ENCODE measurements around the gene CENPM.

The CENPM gene

DNA sequence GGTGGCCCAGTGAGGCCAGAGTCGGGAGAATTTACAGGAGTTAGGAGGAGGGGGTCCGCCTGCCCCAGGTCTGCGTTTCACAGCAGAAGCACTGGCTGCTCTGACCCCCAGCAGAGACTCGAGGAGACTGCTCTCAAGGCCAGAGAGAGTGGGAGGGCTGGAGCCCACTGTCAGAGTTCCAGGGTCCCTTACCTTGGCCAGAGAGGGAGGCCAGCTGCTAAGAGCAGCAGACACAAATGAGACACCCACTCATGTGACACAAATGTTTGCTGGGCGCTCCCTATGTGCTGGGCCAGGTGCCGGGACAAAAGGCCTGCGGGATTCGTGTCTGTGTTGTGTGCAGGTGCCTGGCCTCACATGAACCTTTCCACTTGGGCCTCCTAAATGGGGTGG lies 17.5 kb downstream of the CENPM start:
- no peak for ATAC-seq

DNA sequence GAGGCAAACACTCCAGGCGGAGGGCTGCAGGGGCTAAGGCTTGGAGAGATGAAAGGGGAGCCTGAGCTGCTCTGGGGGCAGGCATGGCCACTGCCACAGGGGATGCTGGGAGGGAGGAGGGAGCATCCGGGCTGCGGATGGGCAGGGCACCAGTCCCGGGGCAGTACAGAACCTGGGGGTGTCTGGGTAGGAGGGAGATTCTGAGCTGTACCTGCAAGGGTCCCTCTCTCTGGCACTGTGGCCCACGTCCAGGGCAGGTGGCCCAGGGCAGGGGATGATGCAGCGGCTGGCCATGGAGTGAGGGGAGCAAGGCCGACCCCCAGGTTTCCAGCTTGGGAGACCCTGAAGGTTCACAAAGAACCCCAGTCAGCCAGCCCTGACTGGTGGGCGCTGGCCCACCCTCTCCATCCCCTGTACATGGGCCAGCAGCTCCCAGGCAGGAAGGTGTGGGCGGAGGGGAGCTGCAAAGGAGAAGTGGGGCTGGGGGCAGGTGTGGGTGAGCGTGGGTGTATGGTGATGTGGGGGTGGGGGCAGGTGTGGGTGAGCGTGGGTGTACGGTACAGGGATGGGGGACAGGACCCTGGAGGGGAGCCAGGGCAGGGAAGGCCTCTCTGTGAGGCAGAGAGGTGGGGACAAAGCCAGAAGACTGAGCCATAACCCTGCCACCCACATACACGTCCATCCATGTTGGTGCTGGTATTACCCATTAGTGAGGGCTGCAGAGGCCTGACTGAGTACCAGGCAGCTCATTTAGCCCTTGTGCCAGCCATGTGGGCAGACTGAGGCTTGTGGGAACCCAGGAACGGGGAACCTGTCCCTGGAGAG lies 18.1 kb downstream of the CENPM start:
- ATAC-seq: no peak

DNA sequence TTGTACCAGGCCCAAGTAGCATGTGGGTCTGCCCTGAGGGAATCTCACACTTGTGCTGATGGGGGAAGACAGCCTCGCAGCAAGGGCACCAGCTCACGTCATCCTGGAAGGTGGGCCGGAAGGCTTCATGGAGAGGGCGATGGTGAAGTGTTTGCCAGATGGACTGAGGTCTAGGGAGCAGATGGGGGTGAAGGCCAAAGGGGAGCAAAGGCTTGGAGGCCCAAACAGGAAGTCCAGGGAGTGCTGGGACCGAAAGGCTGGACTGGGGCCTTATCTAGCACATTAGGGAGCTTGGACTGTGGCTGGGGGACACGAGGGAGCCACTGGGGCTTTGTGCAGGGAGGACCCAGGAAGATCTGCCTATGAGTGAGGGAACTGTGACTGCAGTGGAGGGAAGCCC lies 19.1 kb downstream of the CENPM start:
- ATAC-seq: no peak

DNA sequence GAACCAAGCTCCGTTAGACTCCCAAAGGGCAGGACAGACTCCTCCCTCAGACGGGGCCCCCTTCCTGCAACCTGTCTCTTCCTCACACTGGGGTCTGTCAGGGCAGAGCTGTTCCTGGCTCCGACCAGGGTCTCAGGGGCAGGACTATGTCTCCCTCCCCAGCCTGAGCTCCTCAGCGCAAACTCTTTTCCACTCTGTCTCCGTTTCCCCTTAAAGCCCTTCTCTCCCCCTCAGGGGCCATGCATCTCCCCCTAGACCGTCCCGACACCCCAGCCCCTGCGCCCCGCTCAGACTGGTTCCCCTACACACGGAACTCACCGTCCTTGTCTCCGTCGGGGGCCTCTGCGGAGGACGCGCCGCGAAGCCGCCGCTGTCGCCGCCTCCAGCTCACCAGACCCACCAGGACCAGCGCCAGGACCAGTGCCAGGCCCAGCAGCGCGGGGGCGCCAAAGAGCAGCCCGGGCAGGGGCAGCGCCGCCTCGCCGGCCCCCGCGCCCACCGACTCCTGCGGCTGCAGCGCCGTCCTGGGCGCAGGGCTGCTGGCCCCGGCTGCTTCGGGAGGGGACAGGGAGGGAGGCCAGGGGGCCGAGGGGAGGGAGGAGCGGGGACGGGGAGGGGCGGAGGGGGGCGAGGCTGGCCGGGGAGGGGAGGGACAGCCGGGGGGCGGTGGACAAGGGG lies 21.0 kb downstream of the CENPM start:
- peak; percentile 81 to 83 for ATAC-seq

DNA sequence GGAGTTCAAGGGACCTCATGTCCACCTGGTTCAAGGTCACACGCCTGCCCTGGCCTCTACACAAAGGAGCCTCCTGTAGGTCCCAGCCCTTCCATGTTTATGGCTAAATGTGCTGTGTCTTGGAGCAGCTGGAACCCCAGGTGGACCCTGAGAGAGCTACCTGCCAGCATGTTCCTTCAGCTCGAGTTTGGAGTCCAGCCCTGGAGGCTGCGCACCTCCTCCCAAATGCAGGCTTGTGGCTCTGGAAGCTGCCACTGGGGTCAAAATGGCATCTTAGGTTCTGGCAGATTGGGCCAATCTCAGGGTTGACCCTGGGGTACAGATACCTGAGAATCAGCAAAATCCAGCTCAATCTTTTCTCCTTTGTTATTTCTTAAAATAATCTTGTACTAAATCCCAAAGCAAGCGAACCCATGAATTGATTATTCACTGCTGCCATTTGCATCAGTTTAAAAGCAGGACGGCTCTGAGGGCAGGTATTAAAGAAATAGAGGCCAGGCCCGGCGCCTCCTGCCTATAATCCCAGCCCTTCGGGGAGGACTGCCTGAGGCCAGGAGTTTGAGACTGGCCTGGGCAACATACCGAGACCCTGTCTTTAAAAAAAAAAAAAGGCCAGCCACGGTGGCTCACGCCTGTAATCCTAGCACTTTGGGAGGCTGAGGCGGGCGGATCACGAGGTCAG lies 23.2 kb downstream of the CENPM start:
- ATAC-seq: no peak

DNA sequence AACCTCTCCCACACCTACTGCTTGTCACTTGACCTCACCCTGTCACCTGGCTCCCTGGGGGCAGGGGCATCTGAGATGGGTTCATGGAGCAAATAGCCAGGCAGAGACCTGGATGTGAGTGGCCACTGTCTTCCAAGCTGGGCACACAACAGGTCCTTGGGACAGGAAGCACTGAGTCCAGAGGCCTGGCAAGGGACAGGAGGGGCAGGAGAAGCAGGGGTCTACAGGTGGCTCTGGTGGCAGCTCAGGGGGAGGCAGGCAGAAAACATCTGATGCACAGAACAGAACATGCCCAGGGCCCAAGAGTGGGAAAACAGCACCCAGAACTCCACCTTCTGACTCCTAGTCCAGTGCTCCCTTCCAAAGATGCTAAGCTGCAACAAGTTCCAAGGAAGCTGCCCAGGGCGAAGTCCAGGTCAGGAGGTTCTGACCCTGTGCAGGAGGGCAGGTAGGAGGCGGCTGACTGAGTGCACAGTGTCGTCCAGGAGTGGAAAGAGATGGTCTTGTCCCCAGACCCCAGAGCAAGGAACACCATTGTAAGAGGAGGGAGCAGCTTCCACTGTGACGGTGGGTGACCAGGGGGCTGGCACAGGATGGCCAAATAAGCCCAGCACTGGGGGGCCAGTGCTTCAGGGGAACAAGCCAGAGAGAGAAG lies 23.9 kb downstream of the CENPM start:
- no peak for ATAC-seq

DNA sequence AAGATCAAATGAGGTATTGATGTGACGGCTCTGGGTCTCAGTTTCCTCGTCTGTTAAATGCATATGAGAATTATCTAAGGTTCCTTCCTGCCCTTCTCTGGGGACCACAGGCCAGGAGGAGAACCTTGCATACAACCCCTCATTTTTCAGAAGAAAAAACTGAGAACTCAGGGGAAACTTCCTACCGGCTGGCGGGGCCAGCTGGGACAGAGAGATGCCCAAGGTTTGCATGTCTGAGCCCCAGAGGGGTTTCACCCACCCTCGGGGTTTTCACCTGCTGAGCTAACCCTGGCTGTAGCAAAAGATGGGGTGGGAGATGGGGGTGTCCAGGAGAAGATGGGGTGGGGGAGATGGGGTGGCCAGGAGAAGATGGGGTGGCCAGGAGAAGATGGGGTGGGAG lies 24.6 kb downstream of the CENPM start:
- ATAC-seq: no peak

DNA sequence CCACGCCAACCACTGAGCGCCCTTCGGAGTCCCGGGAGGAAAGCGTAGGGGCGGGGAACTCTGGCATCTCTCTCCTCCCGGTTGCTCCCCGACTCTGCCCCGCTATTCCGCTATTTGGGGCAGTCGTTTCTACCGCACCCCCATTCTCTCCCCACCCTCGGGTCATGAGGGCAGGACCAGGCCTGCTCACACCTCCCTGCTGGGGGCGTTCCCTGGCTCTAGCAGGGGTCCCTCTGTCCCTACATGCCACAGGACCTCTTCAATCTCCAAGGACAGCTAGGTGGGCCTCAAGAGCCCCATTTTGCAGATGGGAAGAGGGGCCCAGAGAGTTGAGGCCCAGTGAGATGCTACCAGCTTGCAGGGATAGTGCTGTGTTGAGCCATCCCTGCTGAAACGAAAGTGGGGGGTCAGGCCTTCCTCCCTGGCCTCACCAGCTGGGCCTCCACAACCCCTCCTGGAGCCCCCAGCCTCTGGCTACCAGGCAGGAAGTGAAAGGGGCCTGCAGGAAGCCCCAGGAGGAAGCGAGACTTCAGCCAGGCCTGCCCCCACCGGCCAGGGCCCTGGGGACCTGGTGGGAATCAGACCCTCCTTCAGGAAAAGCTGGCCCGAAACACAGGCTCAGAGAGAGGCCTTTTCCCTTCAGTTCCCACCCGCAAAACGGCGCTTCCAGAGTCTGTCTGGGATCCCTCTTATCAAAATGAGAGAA lies 26.5 kb downstream of the CENPM start:
- no peak for ATAC-seq

DNA sequence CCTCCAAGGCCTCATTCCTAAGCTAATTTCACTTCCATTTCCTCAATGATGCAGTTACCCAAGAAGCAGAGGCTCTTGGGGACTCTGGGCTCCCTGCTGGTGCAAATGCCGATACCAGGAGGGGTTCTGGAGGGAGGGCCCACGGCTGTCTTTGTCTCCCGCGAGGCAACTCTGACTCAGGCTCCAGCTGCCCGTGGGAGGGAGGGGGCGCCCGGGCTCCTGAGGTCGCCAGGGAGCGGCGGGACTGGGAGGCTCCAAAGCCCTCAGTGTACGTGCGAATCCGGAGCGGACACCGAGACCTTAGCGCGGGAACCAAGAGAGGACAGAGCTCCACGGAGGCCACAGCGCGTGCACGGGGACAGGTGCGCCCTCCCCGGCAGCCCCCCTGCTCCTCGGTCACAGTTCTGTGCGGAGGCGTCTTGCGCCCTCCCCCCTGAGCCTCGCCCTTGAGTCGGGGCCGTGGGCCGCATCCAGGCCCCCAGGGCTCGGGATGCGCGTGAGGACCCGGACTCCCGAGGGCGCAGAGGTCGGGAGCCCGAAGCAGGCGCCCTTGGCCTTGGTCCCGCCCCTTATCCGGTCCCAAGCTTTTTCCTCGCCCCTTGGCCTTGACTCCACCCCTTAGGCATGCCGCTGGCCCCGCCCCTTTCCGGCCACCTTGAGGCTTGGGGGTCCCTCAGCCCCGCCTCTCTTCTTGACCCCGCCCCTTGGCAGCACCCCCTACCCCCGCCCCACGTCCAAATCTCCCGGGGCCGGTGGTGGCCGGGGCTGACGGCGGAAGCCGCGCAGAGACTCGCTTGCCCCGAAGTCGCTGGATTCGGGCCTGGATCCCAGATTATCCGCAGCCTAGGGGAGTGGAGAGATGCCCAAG lies 27.4 kb downstream of the CENPM start:
- ATAC-seq: peak; percentile 42 to 50

DNA sequence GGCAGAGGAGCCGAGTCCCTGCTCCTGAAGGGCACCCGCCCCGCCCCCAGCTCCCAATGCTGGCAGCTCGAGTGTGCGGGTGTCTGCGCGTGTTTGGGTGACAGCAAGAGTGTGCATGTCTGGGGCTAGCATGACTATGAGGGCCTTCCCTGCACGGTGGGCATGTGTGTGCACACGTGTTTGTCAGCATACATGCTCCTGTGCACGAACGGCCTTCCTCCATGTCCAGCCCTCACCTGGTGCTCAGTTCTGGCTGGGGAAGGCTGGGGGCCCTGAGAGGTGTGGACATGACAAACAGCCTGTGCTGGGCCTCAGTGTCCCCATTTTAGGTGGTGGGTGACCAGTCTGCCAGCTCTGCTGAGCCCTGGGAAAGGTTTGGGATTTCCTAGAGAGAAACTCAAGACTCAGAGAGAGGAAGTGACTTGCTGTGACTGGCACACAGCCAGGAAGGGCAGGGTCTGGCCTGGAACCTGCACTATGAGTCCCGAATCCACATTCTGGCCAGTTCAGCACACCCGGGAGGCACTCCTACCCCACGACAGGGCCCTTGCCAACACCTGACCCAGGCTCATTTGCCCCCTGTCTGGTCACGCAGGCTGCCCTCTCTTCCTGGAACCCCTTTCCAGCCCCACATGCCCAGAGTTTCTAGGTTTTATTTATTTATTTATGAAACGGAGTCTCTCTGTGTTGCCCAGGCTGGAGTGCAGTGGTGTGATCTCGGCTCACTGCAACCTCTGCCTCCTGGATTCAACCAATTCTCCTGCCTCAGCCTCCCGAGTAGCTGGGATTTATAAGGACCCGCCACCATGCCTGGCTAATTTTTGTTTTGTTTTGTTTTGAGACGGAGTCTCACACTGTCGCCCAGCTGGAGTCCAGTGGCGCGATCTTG lies 28.8 kb downstream of the CENPM start:
- ATAC-seq: no peak

DNA sequence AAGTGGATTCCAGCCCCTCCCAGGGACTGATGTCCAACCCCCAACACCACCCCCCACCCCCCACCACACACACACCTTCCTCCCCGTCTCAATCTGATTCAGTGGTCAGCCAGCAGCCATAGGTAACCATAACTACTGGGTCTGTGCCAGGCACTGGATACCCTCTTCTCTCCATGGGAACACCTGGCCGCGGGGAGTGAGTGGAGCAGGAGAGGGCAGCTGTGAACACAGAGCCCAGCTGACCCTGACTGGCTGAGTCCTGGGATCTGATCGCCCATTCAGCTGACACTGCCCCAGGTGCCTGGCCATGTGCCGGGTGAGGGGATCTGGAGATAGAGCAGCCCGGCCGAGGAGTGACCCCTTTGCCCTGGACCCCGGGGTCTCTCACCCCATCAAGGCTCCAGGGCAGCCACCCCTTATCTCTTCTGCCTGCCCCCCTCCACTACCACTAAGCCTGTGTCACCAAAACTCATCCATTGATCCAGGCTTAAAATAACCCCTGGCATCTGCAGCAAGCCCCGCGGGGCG lies 29.5 kb downstream of the CENPM start:
- ATAC-seq: no peak

DNA sequence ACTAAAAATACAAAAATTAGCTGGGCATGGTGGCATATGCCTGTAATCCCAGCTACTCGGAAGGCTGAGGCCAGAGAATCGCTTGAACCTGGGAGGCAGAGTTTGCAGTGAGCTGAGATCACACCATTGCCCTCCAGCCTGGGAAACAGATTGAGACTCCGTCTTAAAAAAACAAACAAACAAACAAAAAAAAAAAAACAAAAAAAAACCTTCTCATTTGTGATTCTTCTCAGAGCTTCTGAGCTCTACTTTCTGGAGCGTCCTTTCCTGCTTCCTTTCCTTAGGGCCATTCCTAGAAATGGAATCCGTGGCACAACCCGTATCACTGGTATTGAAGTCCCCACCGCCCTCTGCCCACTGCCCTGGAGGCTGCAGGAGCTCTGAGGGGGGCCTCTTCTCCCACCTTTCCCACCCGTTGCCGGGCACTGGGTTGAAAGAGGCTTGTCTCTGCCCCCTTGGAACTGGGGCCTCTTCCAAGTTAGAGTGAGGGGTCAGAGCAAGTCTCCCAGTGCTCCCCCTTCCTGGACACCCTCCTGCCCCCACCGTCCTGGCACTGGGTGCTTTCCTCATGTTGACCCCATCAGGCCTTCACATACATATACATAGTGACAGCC lies 30.1 kb downstream of the CENPM start:
- ATAC-seq: no peak

DNA sequence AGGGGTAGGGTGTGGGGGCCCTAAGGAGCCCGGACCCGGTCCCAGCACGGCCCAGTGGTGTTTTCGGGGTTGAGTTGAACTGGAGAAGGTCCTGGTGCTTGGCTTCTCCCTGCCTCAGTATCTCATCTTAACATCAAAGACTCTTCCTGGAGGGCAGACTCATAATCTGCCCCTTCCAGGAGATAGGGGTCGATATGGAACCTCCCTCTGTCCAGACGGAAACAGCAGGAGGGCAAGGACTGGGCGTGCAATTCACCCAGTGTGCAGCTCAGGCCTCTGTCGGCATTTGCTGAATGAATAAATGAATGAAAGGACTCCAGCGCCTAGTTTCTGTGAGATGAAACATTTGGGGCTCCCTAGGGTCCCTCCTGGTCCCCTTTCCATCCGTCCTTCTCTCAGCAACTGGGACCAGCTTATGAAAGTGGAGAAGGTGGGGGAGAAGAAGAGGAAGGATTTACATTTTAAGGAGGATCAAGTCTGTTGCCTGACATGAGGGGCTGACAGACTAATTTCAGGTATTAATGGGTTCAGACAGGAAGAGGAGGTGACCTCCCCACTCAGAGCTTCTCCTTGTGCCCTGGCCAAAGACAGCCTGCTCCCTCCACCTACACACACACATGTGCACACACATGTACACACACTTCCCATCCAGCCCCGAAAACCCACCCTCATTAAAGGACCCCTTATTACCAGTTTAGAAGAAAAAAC lies 31.0 kb downstream of the CENPM start:
- no peak for ATAC-seq

DNA sequence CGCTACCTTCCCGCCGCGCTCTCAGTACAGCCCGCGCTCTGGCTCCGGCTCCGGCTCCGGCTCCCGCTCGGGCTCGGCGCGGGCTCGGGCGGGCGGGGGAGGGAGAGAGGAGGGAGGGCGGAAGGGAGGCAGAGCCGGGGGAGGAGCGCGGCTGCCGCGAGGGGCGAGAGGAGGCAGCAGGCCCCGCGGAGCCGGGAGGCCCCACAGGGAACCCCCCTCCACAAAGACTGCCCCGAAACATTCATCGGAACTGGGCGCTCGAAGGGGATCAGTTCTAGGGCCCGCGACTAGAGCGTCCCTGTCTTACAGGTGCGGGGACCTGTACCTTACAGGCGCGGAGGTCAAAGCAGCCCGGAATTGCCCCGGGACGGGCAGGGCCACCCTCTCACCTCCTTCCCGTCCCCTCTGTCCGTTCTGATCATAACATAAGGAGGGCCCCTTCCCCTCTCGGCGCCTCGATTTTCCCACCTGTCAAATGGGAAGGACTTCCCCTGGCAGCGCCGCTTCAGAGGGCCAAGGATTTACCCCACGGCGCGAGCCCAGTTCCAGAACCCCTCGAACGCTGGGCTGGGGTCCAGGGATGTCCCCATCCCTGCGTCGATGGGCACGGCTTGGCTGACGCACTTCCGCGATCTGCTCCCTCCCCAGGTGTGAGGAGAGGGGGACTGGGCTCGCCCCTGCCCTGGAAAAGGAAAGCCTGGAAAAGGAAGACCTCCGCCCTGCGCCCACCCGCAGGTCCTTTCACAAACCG lies 31.7 kb downstream of the CENPM start, which contains the start of gene SHISA8:
SHISA8 (minus strand) TSS at position 40 of the 751 bp plus-strand sequence. CDS start 407 bp downstream, outside the sequence.
- peak; percentile 48 to 52 for ATAC-seq

DNA sequence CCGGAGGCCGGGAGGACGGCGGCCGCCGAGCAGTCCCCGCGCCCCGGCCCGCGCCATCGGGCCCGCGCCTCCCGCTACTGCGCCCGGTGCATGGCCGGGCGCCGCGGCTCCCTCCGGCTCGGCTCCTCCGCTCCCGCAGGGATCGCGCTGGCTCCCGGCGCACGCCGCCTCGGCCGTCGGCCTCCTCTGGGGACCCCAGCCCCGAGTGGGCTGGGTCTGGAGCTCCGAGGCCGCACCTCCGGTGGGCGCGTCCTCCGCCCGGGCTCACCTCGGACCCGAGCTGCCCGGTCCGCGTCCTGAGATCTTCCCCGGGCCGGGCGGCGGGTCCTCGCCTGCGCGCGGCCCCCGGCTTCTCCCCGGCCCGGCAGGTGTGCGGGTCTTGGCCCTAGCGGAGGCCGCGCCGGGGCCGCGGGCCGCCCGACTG lies 32.3 kb downstream of the CENPM start:
- ATAC-seq: no peak

DNA sequence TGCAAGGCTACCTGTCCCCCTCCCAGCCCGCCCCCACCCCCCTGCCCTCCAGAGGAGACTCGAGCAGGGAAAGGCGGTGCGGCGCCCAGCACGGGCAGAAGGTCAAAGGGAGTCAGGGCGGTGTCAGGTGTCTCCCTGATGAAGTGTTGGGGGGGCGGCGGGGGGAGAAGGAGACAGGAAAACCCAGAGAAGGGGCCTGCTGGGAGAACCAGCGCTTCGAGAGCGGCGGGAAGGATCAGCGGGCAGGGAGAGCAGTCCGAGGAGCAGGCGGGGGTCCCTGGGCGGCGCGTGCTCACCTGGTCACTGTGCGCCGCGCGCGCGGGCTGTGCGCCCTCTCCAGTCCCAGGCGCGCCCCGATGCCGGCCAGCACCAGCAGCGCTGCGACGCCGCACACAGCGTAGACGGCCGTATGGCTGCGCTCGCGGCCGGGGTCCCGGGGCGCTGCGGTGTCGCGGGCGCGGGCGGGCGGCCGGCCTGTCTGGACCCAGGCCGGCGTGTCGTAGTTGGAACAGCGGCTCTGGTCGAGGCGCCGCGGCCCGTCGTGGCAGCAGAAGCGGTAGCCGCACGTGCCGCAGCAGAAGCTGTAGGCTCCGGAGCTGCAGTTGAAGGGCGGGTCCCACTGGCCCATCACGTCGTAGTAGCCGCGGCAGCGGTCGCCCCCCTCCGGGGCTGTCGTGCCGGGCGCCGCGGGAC lies 33.0 kb downstream of the CENPM start:
- ATAC-seq: no peak

DNA sequence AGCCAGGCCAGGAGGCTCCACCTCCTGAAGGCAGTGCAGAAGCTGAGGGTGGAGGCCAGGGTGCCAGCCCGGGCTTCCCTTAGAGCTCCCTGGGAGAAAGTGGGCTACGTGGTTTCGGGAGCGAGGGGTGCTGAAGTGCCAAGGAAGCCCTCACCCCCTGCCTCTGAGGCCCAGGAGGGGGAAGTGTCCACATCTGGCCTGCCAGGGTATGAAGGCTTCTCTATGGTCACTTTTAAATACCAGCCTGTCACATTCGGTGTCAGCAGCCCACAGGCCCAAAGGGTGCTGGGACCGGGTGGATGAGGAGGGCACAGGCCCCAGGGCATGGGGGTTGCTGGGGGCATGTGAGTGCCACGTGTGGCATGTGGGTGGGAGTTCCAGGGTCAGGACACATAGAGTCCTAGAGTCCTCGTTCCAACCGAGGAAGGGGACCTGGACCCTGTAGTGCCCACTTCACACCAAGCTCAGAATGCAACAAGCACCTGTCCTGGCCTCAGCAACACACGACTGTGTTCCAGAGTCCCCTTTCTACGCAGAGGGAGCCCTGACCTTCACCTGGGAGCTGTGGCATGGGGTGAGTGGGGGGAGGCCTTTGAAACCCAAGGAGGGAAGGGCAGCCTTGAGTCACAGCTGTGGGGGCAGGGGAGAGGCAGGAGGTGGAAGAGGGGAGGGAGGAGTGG lies 33.8 kb downstream of the CENPM start:
- ATAC-seq: no peak

Data from activated CD4-positive, CD25-positive, alpha-beta regulatory T cell treated with anti-CD3 and anti-CD28 coated beads, Interleukin-2, amount 50 U/mL, for 24 hours (primary cell).